NCI-H2171 treated with DMSO at 0.1 percent for 48 hours (cell line): ENCODE measurements around the gene SULT1E1.

ENCODE experiments used
- DNase-seq: peaks from one replicate; lab custom pipeline; 2025; lab: John Stamatoyannopoulos, UW

The SULT1E1 gene, protein sequence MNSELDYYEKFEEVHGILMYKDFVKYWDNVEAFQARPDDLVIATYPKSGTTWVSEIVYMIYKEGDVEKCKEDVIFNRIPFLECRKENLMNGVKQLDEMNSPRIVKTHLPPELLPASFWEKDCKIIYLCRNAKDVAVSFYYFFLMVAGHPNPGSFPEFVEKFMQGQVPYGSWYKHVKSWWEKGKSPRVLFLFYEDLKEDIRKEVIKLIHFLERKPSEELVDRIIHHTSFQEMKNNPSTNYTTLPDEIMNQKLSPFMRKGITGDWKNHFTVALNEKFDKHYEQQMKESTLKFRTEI

DNA sequence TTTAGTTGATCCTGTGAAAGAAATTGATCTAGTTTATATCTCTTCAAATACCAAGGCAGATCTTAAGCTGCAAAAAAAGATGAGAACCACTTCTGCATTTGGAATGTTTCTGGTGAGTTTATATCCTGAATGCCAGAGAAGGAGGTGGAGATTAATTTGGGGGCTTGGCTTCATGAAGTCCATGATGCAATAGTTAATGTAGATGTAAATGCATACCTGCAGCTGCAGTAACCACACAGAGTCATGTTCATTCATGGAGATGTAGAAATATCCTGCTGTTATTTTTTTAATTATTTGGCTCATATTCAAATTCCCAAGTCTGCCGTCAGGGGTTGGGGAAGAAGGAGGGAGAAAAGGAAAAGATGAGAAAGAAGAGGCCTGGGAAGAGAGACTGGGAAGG, at the start of gene SULT1E1:
Gene SULT1E1 (minus strand): TSS at position 94 of the 400 bp plus-strand sequence. CDS start 2,501 bp downstream, outside the sequence.
- no peak for DNase-seq

DNA sequence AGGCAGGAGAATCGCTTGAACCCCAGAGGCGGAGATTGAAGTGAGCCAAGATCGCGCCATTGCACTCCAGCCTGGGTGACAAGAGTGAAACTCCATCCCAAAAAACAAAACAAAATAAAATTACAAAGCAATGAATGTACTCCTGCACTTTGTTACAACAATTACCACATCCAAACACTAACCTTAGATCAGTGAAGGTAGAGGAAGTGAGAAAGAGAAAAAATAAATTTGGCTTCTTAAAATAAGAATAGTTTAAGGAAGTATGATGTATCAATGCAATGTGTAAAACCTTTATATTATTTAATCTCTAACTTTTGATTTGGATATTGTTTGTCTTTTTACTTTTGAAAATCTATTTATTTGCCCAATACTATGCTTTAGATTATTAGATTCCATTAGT, 49.2 kb upstream of the SULT1E1 start:
- no peak for DNase-seq

DNA sequence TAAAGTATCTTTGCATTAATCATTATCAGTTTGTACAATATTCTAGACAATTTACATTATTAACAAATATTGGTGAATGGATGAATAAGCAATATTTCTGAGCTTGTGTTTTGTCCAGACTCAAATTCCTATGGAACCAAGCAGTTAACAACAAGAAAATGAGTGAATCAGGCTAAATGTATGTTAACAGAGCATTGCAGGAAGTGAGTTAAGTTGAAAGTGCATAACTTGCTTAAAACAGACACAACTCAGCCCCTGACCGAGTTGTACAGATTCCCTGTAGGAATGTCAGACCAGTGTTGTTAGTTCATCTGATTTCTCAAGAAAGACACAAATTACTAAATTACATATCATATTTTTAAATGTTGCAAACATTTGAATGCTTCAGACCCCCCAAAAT, 47.2 kb upstream of the SULT1E1 start:
- no peak for DNase-seq

DNA sequence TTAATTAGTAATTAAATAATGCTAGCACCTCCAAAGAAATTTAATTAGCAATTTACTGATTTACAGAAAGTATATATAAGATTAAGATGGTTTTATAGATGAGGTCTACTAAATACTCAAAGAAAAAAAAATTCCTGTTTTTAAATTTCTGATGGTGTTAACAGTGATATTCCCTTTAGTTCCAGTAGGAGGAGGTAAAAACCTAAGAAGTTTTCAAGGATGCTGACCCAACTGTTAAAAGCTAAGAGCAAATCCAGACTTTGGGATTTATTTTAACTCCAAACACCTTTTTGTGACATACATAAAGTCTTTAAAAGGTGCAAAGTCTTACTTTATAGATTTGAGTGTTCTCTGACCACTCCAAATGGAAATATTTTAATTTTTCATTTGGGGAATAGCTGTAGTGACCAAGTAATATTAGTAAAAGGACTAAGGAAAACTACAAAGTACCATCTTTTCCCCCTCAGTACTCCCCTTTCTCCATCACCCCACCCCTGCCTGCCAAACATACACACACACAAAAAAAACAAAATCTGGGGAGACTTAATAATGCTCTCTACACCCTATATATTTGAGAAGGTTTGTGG, 36.7 kb upstream of the SULT1E1 start:
- DNase-seq: no peak

DNA sequence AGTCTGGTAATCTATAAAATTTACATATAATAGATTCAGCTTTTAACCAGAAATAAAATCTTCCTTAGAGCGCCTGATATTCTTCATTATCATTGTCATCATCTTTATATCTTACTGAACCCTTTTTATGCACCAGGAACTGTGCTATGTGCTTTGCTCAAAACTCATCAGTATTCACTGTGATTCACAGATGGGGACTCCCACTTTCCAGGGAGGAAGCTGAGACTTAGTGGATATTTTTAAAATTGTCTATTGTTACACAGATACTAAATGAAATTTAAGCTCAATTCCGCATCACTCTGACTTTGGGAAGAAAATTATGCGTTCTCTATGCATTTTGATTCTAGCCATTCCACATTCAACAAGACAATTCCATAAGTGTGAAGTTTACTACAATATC, 34.8 kb upstream of the SULT1E1 start:
- DNase-seq: no peak

DNA sequence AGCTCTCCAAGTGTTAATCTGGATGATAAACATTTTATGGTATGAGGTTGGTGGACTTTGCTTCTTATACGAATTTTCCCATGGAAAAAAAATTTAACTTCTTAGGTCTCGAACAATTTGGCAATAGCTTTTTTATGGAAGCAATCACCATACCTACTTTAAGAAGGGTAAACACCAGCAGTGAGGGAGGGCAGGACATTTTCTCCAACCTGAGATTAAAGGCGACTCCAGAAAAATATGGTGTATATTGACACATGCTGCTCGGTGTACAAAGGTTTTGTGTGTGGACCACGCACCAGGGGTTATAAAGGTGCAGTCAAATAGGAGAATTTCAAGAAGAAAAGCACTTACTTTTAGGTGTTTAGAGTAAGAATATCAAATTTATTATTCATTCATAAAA, 34.2 kb upstream of the SULT1E1 start:
- no peak for DNase-seq

DNA sequence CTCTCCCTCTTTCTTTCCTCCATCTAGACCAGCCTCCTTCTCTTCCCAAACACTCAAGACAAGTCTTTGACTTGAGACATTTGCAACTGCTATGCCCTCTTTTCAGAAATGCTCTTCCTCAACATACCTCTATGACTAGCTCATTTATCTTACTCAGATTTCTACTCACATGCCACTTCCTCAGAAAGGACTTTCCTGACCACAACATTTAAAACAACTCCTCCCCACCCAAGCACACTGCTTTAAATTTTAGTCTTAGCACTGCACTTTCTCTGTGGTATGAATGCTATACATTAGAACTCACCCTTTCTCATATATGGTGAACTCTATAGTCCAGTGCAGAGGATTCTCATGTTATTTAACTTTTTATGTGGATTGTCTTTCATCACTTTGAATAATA, 28.4 kb upstream of the SULT1E1 start:
- DNase-seq: no peak

DNA sequence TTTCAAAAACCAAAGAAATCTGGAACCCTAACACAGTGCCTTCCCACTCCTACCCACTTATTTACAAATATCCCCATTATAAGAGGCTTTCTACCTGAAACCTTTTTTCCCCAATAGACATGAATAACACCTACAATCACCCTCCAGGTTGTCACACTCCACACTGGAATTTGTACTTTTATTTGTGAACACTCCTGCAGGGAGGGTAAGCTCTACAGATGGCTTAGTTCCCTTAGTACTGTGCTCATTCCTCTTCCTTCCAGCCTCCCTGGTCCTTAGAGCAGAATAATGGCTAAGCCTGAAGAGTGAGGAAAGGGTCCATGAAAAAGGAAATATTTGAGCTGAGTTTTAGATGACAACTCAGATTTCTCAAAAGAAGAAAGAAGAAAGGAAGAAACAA, 22.2 kb upstream of the SULT1E1 start:
- no peak for DNase-seq

DNA sequence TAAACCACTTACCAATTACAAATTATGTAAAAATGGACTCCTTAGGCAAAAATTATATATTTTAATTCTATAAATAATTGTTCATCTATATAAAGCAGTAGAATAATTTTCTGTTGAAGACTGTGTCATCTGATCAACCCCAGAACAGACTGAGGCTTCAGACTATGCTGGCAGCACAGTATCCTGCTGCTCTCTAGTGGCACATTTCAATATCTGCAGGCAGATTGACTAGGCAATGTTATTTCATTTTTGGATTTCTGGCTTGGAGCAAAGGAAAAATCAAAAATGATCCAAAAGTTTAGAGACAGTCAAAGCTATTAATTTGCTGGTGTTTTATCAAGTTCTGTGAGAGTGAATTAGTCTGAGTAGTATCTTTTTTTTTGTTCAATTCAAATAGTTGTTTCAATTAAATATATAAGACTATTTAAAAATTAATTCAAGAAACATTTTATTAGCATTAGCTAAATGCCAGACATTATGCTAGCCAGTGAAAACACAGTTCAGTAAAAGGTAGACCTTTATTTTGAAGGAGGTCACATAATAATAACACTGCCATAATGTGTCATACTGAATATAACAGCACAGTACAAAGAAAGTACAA, 21.3 kb upstream of the SULT1E1 start:
- DNase-seq: peak; percentile 20

DNA sequence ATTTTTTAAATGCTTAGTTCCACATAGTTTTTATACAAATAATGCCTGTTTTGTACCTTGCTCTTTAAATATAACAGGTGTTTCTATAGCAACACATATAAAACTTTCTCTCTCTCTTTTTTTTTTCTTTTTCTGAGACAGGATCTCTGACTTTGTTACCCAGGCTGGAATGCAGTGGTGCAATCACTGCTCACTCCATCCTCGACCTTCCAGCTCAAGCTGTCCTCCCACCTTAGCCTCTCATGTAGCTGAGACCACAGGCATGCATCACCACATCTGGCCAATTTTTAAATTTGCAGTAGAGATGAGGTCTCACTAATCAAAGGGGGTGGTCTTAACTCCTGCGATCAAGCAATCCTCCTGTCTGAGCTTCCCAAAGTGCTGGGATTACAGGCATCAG, 18.3 kb upstream of the SULT1E1 start:
- no peak for DNase-seq

DNA sequence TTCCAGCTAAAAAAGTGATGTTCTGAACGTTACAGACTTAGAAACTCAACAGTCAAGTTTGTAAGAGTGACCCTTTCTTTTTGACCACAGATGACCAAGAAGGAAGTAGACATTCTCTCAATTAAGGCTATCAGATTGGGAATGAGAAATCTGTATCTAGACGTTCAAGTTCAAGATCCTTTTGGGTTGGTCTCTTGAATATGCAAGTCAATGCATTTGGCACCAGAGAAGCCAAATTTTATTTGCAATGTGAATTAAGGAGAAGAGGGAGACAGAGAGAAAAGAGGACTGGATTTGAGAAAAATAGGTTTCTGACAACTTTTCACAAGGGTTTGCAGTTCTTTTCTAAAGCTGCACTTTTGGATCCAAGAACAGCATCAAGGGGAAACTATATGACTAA, 17.5 kb upstream of the SULT1E1 start:
- no peak for DNase-seq

DNA sequence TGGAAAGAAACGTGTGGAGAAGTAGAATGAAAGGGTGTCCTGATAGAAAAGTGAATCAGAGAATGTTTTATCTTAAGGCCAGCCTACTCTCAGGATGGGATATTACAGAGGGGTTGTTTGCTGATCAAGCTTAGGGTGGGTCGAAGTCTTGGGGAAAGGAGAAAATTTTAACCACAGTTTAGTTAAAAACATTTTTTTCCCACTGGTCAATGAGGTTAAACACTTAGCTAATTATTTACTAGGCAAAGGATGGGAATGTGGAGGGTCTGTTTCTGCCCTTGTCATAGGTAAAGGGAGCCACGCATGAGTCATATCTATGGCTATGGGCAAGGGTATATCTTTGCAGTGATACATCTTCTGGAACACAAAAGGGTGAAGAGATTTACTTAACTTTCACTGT, 16.1 kb upstream of the SULT1E1 start:
- DNase-seq: no peak

DNA sequence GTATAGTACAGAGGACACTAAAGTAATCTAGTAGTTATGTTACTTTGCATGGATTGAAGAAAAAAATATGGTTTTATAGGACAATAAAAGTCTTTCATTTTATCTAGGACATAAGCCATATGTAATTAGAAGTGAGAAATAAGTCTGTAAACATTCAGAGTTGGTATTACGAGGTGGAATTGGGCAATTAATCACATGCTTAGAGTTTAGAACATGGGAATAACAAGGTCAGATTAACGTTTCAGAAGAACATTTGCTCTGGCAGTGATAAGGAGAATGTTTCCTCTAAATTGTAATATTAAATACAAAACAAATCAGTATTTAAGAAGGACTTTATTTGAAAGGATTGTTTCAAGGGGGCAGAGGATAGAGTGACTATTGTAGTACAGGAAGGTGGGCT, 15.6 kb upstream of the SULT1E1 start:
- DNase-seq: no peak

DNA sequence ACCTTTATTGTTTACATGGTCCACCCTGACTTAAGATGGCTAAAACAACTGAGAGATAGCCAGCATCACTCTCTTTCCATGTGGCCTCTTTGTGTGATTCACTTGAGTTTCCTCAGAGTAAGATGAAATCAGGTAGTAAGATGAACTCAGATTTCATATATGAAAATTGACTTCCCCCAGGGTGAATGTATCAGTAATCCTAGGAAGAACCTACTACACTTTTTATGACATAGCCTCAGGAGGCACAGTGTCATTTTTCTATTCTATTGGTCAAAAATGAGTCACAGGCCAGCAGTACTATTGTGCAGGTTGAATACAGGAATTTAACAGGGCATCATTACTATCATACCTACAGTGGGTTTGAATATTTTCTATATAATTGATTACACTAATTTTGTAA, 14.6 kb upstream of the SULT1E1 start:
- no peak for DNase-seq

DNA sequence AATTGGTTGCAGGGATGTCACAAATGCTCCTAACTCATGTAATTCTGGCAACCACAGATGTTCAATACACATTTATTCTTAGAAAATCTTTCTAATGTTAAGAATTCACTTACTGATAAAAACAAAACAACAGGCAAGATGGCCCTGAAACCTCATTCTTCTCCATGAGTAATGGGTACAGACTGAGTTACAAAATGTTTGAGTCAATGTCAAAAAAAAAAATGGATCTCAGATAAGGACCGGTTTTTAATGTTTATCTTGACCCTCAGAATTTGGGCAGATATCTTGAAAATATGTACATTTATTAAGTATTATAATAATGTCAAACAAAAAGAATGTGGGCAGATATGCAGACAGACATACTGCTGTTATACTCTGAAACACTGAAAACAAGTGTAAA, 1.8 kb upstream of the SULT1E1 start:
- DNase-seq: no peak

DNA sequence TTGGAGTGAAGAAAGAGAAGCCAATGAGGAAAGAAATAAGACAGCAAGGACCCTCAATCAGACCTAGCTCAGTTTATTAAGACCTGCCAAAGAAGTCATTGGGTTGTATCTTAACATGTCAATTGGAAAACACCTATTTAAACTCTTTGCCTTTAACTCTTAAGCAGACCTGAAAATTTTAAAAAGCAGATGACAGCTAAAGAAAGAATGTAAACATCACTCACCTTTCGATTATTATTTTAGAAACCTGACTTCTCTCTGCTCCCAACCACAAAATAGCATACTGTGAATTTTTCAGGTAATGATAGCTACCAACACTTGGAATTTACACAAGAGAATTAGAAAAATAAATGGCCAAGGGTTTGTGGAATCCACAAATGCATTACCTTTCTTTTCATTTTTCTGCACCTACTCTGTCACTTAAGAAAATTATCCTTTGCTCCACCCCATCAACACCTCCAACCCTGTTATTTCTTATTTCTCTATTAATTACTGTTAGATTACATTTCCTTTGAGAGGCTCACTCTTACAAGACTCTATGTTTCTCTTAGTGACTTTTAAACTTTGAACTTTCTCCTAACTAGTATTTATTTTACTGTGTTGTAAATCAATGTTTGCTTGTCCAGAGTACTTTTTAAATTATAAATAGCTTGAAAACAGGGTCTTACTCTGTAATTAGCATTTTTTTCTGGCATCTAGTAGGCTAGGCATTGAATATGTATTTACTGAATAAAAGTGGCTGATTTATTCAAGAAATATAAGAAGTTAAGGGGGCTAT, 765 bp upstream of the SULT1E1 start:
- no peak for DNase-seq

DNA sequence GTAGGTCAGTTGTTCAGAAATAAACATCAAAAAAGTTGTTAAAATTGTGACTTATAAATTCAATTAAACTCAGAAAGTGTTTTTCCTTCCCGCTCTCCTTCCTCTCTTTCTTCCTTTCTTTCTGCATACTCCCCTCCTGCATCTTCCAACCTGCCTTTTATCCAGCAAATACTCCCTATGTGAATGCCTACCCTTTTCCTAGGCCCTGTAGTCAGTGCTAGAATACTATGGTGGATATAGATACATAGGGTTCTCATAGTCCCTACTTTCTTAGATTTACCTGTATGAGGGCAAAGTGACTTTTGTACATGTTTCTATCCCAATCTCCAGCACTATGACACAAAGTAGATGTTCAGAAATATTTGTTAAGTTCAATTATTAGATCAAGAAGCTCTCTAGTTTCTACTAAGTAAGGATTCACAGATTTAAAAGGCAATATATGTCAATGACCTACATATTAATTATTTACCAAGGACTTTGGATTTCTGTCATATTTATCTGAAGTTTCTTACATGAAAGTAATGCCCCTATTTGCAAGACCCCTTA, 732 bp downstream of the SULT1E1 start:
- no peak for DNase-seq

DNA sequence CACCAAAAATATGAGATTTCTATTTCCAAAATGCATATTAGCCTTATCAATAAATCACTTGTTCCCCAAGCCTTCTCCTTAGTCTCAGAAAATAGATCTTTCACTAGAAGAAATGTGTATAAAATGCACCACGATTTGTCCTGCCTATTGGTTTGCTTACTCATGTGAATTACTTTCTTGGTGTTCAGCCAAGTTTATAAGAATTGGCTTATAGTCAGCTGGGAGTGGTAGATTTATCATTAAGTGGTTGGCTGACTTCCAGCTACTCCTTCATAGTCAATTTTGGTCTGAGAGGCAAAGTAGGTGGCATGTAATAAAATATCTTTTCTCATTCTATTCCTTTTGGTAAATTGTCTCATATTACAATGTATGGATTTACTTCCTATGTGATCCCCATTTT, 1.3 kb downstream of the SULT1E1 start:
- peak; percentile 1 for DNase-seq

DNA sequence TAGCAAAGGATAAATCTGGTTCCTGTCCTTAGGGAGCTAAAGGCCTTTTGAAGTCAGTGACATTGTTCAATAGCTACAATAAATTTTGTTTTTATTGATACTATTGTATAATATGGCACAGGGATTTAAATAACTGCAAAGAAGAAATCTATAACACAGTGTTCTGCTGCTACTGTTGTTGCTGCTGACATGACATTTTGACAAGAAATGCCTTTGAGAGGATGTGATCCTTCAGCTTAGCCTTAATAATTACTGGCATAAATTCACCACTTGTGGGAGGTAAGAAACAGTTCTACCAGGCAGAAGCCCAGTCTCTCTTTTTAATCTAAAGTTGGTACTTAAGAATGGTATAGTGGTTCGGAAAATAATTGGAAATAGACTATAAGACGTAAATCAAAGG, 4.1 kb downstream of the SULT1E1 start:
- DNase-seq: no peak

DNA sequence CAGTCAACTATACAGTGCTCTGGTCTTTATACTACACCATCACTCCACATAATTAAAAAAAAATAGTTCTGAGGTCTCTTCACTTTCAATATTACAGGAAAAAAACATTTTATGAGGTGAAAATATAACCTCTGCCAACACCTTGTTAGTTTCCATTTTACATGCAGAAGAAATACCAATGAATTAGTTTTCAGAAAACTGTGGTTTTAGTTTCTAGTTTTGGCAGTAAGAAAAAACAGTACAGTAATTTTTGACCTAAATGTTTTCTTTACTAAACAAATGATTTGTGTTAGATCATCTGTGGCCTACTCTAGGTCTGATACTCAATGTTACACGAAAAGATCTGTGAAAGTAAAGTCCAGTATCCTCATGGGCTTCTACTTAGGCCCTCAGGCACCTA, 10.0 kb downstream of the SULT1E1 start:
- no peak for DNase-seq

DNA sequence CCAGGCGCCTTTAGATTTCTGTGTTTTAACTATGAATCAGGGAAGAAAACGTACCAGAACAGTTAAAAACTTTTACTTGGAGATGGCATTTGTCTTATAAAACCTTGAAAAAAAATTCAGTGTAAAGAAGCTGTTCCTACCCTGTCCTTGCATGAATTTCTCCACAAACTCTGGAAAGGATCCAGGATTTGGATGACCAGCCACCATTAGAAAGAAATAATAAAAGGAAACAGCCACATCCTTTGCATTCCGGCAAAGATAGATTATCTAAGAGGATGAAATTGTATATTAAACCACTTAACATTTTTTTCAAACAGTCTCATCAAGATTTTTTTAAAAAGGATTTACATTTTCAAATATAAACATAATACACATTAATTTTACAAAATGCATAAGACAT, 10.6 kb downstream of the SULT1E1 start:
- no peak for DNase-seq

DNA sequence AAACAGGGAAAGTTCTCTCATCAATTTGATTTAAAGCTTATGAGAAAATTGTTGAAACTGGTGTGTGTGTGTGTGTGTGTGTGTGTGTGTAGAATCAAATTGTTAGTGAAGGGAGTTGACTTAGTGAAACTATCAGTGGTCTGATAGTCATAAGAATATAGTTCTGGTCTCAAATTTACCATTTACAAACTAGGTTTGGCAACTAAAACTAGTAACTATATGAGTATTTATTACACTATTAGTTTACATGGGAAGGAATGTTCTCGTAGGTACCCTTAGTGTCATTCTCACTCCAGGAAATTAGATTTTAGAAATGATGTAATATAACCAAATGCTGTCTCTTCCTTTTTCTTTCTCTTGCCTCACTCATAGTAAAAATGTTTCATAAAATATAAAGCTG, 11.9 kb downstream of the SULT1E1 start:
- no peak for DNase-seq

DNA sequence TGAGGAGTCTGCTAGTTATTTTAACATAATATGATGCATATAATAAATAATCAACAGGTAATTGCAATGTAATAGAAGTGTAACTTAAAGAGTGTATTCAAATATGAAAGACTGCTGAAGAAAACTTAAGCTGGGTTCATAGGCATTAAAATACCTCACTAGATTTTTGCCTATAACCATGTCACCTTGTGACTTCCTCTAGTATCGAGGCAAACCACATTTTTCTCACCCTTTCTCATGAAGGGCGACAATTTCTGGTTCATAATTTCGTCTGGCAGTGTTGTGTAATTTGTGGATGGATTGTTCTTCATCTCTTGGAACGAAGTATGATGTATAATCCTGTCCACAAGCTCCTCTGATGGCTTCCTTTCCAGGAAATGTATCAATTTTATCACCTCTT, 16.0 kb downstream of the SULT1E1 start:
- no peak for DNase-seq
